H9 (cell line): ENCODE results near the gene TRIO. TPM values are rescaled to one million over a fixed set of nuclear protein-coding genes. Genes with fewer than 3 reads are reported as not detected.
A peak's percentile ranks its signal among the peaks of the same experiment; 100 is the strongest.

Source experiments
- DNase-seq: peaks from one replicate; pipeline ENCODE4 v3.0.0-alpha.2; 2017
- H2AFZ ChIP-seq: one replicate; pipeline ENCODE4 v1.6.1; 2013; ENCODE audit warnings: mild to moderate bottlenecking, low read length, control low read depth, moderate library complexity
- H2AK5ac ChIP-seq: 2 replicates; pipeline ENCODE4 v1.6.1; 2013; ENCODE audit warnings: low read length, control low read depth, mixed read lengths; ENCODE audit not compliant: insufficient read length
- H2BK120ac ChIP-seq: one replicate; pipeline ENCODE4 v1.6.1; 2013; ENCODE audit warnings: low read depth, mild to moderate bottlenecking, low read length, control low read depth, inconsistent platforms; ENCODE audit not compliant: poor library complexity, severe bottlenecking
- H2BK12ac ChIP-seq: 2 replicates; pipeline ENCODE4 v1.6.1; 2013; ENCODE audit warnings: low read length, control low read depth, mixed read lengths, low read depth; ENCODE audit not compliant: insufficient read length
- H2BK15ac ChIP-seq: 2 replicates; pipeline ENCODE4 v1.6.1; 2013; ENCODE audit warnings: low read depth, low read length, control low read depth
- H2BK20ac ChIP-seq: one replicate; pipeline ENCODE4 v1.6.1; 2013; ENCODE audit warnings: low read depth, mild to moderate bottlenecking, low read length, control low read depth, inconsistent platforms; ENCODE audit not compliant: poor library complexity, severe bottlenecking
- H2BK5ac ChIP-seq: 2 replicates; pipeline ENCODE4 v1.6.1; 2013; ENCODE audit warnings: low read length, control low read depth, mixed read lengths; ENCODE audit not compliant: insufficient read length
- H3K14ac ChIP-seq: 2 replicates; pipeline ENCODE4 v1.6.1; 2013; ENCODE audit warnings: low read length, control low read depth; ENCODE audit not compliant: insufficient read depth
- H3K18ac ChIP-seq: 2 replicates; pipeline ENCODE4 v1.6.1; 2013; ENCODE audit warnings: low read depth, mild to moderate bottlenecking, mixed read lengths, low read length, control low read depth; ENCODE audit not compliant: insufficient read length
- H3K23ac ChIP-seq: 2 replicates; pipeline ENCODE4 v1.6.1; 2013; ENCODE audit warnings: low read length, control low read depth, mixed read lengths, low read depth; ENCODE audit not compliant: insufficient read length
- H3K23me2 ChIP-seq: 2 replicates; pipeline ENCODE4 v1.6.1; 2013; ENCODE audit warnings: low read depth, mild to moderate bottlenecking, mixed read lengths, low read length, control low read depth; ENCODE audit not compliant: insufficient read length, poor library complexity, severe bottlenecking
- H3K27ac ChIP-seq: 2 replicates; pipeline ENCODE4 v1.5.1; 2013; ENCODE audit warnings: low read length, control low read depth, mixed read lengths, low read depth; ENCODE audit not compliant: insufficient read length
- H3K27me3 ChIP-seq: 2 replicates; pipeline ENCODE4 v1.6.1; 2013; ENCODE audit warnings: low read length, control low read depth, inconsistent platforms; ENCODE audit not compliant: insufficient read depth
- H3K4ac ChIP-seq: 2 replicates; pipeline ENCODE4 v1.6.1; 2013; ENCODE audit warnings: low read depth, mild to moderate bottlenecking, control low read depth, inconsistent platforms, low read length, moderate library complexity
- H3K4me1 ChIP-seq: 2 replicates; pipeline ENCODE4 v1.6.1; 2013; ENCODE audit warnings: low read length, control low read depth, inconsistent platforms; ENCODE audit not compliant: insufficient read depth
- H3K4me2 ChIP-seq: 2 replicates; pipeline ENCODE4 v1.6.1; 2013; ENCODE audit warnings: low read length, control low read depth, mixed read lengths; ENCODE audit not compliant: insufficient read length, insufficient read depth
- H3K56ac ChIP-seq: 2 replicates; pipeline ENCODE4 v1.6.1; 2013; ENCODE audit warnings: low read depth, mild to moderate bottlenecking, mixed read lengths, low read length, control low read depth; ENCODE audit not compliant: insufficient read length
- H3K79me1 ChIP-seq: 2 replicates; pipeline ENCODE4 v1.6.1; 2013; ENCODE audit warnings: low read depth, mild to moderate bottlenecking, moderate library complexity, low read length, control low read depth, inconsistent platforms; ENCODE audit not compliant: insufficient read depth, poor library complexity, severe bottlenecking
- H3K79me2 ChIP-seq: 2 replicates; pipeline ENCODE4 v1.6.1; 2013; ENCODE audit warnings: low read length, control low read depth, inconsistent platforms; ENCODE audit not compliant: insufficient read depth
- H3K9ac ChIP-seq: 2 replicates; pipeline ENCODE4 v1.6.1; 2013; ENCODE audit warnings: low read length, control low read depth, mixed read lengths; ENCODE audit not compliant: insufficient read length; ENCODE audit errors: extremely low read depth
- H3K9me3 ChIP-seq: one replicate; pipeline ENCODE4 v1.6.1; 2013; ENCODE audit warnings: low read depth, low read length, inconsistent platforms; ENCODE audit not compliant: control insufficient read depth
- H3T11ph ChIP-seq: one replicate; pipeline ENCODE4 v1.6.1; 2013; ENCODE audit warnings: mild to moderate bottlenecking, low read length, control low read depth, inconsistent platforms
- H4K20me1 ChIP-seq: one replicate; pipeline ENCODE4 v1.6.1; 2013; ENCODE audit not compliant: control insufficient read depth, insufficient read length, insufficient read depth
- H4K5ac ChIP-seq: 2 replicates; pipeline ENCODE4 v1.6.1; 2013; ENCODE audit warnings: low read depth, mild to moderate bottlenecking, mixed read lengths, low read length, control low read depth; ENCODE audit not compliant: insufficient read length
- H4K8ac ChIP-seq: replicated peaks from 2 replicates; pipeline ENCODE4 v1.6.1; 2013; ENCODE audit warnings: low read length, control low read depth, mixed read lengths, low read depth; ENCODE audit not compliant: insufficient read length
- H4K91ac ChIP-seq: 2 replicates; pipeline ENCODE4 v1.6.1; 2013; ENCODE audit warnings: low read depth, mild to moderate bottlenecking, moderate library complexity, mixed read lengths, low read length, control low read depth; ENCODE audit not compliant: insufficient read length
- H3K27ac Mint-ChIP-seq, 3 experiments: 2 replicates in 2 of 3; 3 replicates in 1 of 3; pipeline ENCODE4 v1.8.0; 2020 to 2021; ENCODE audit warnings: mixed read lengths in 3 of 3, mild to moderate bottlenecking in 1 of 3, moderate library complexity in 1 of 3
- H3K27me3 Mint-ChIP-seq: 2 replicates; pipeline ENCODE4 v1.8.0; 2021; ENCODE audit warnings: low read depth, mild to moderate bottlenecking, moderate library complexity, mixed read lengths
- H3K36me3 Mint-ChIP-seq, 3 experiments: 2 replicates in 2 of 3; 3 replicates in 1 of 3; pipeline ENCODE4 v1.8.0; 2020 to 2021; ENCODE audit warnings: low read depth in 3 of 3, mixed read lengths in 3 of 3; ENCODE audit not compliant: insufficient read depth in 1 of 3
- H3K4me1 Mint-ChIP-seq, 2 experiments: 2 replicates each; pipeline ENCODE4 v1.8.0; 2020; ENCODE audit warnings: mixed read lengths in 2 of 2
- H3K4me3 Mint-ChIP-seq, 2 experiments: 2 replicates in 1 of 2; 3 replicates in 1 of 2; pipeline ENCODE4 v1.8.0; 2020 to 2021; ENCODE audit warnings: mild to moderate bottlenecking in 2 of 2, mixed read lengths in 2 of 2, moderate library complexity in 1 of 2
- H3K9me3 Mint-ChIP-seq, 2 experiments: 2 replicates in 1 of 2; 3 replicates in 1 of 2; pipeline ENCODE4 v1.8.0; 2020; ENCODE audit warnings: mild to moderate bottlenecking in 2 of 2, mixed read lengths in 2 of 2, moderate library complexity in 1 of 2
- WGBS: extraction: QIAGEN DNeasy Blood & Tissue Kit; methylation state at CpG from one replicate; pipeline ENCODE4 v1.1.7; 2013; ENCODE audit warnings: missing lambda C conversion rate, low lambda C conversion rate, mixed read lengths; ENCODE audit not compliant: insufficient read length; ENCODE audit errors: extremely low coverage; 5-methylcytosine and 5-hydroxymethylcytosine counted together
- total RNA-seq: library from RNA; stranded (reverse); gene quantifications from 2 replicates; pipeline ENCODE4 v1.2.1, GENCODE V29; 2021
- TF ChIP-seq, protein P1 (sequence below): fragments of 200-600 bp; sonication (generic); conservative IDR thresholded peaks from 3 replicates; pipeline ENCODE4 v1.8.0; 2021; ENCODE audit warnings: antibody characterized with exemption, mild to moderate bottlenecking

The TRIO gene
- total RNA-seq, 1 experiment from 2014 or later: 87.8 TPM

DNA sequence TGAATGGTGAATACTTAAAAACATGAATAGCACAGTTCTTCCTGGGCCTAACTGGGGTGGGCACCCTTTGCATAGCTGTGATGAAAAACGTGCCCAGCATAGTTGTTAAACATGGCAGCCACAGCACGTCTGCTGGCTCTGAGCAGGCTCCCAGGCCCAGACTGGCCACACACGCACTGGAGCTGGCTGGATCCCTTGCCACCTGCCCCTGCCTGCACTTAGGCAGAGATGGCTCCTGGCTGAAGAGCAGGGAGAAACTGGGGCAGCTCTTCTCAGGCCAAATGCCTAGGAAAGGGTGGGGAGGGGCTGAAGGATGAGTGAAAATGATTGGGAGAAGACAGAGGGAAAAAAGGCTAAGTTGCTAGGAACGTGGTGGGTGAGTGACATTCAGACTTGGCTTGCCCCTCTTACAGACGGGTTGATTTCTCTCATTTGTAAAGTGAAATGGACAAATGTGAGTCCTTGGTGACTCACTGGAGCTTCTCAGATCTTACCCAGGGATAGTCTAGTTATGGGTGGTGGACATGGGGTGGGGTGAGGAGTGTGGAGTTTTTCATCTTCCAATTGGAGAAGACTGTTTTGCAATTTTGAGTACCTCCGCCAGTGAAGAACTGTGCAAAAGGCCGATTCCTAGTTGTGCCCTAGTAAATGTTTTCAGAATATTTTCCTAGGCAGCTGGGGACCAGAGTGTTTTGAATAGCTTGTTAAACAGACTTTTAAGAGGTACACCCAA, 42.4 kb downstream of the TRIO start:
- H3K9ac ChIP-seq: peak overlapping the region; percentile 21
- no peak overlapping the region for H2BK12ac ChIP-seq
- H3K14ac ChIP-seq: no peak overlapping the region
- Mint-ChIP-seq H3K9me3 (no peaks in the 10 kb centered on the region), H3K27me3 (peaks cover 5% of the 10 kb centered on the region), H3K4me1 (peaks cover 79 to 80% of the 10 kb centered on the region in 2 experiments), H3K4me3 (no peak overlapping the region), H3K27ac (peak overlapping the region in 2 of 3 experiments; percentile 11 to 79; a peak in 4 of 7 replicates), H3K36me3 (no peaks in the 10 kb centered on the region)
- H3K4me1 ChIP-seq: peaks cover 13% of the 10 kb centered on the region
- no peak overlapping the region for H4K8ac ChIP-seq
- H3K27ac ChIP-seq: no peak overlapping the region
- H2BK15ac ChIP-seq: no peak overlapping the region
- peaks cover 19% of the 10 kb centered on the region for H3K79me1 ChIP-seq
- no peak overlapping the region for H3K4ac ChIP-seq
- no peak overlapping the region for H2AK5ac ChIP-seq
- H3K23me2 ChIP-seq: no peaks in the 10 kb centered on the region
- no peaks in the 10 kb centered on the region for H3K9me3 ChIP-seq
- DNase-seq: no peak
- H3K18ac ChIP-seq: no peak overlapping the region
- H4K5ac ChIP-seq: no peak overlapping the region
- peaks cover 30% of the 10 kb centered on the region; the same call in 1 of the 2 replicates for H3K79me2 ChIP-seq
- no peak overlapping the region for H2AFZ ChIP-seq
- no peak overlapping the region for H2BK20ac ChIP-seq
- TF ChIP-seq, protein P1, sequence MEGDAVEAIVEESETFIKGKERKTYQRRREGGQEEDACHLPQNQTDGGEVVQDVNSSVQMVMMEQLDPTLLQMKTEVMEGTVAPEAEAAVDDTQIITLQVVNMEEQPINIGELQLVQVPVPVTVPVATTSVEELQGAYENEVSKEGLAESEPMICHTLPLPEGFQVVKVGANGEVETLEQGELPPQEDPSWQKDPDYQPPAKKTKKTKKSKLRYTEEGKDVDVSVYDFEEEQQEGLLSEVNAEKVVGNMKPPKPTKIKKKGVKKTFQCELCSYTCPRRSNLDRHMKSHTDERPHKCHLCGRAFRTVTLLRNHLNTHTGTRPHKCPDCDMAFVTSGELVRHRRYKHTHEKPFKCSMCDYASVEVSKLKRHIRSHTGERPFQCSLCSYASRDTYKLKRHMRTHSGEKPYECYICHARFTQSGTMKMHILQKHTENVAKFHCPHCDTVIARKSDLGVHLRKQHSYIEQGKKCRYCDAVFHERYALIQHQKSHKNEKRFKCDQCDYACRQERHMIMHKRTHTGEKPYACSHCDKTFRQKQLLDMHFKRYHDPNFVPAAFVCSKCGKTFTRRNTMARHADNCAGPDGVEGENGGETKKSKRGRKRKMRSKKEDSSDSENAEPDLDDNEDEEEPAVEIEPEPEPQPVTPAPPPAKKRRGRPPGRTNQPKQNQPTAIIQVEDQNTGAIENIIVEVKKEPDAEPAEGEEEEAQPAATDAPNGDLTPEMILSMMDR: no peak
- H2BK5ac ChIP-seq: no peak overlapping the region
- H3K4me2 ChIP-seq: no peak overlapping the region
- H3K23ac ChIP-seq: no peak overlapping the region
- WGBS: no CpG with 5 or more reads among the region's 7 CpGs
- H2BK120ac ChIP-seq: no peak overlapping the region
- no peak overlapping the region for H3T11ph ChIP-seq
- no peak overlapping the region for H4K91ac ChIP-seq
- no peak overlapping the region for H3K56ac ChIP-seq
- no peaks in the 10 kb centered on the region for H3K27me3 ChIP-seq
- no peaks in the 10 kb centered on the region for H4K20me1 ChIP-seq
